ENCODE results near the gene SNX9. TPM values are rescaled to one million over a fixed set of nuclear protein-coding genes. Genes with fewer than 3 reads are reported as not detected.

SNX9 gene
- total and polyA plus RNA-seq, 7 donors: 42.6 to 72.6 (median 63.0) TPM

DNA sequence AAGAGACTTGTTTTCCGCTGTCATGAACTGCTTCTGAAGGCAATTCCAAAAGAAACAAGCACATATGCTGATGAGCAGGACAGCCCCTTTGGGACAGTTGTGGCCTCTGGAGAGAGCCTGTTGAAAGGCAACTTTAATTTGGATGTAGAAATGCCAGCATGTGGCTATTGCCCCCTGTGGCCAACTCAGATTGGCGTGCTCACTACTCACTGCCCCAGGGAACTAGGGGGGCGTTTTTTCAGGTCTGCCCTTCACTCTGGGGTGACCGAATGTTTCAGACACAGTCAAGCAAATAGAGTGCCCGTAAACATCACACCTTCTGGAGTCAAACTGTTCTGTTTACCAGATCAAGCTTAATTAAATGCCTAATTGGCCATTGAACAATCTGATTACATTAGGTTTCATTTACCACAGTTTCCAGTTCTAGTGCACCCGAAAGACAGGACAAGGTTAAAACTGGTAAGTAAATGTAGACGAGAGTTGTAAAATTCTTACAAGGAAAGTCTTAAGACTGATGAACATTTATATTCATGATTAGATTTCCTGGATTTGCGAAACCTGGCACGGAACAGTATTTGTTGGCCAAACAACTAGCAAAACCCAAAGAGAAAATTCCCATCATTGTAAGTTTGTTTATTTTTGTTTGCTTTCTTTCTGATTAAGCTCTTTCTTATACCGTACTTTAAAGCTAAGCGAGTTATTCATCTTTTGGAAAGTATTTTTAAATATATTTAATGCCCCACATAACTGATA is 82.7 kb downstream of the SNX9 start:
- no peak for DNase-seq
- Histone ChIP-seq H3K27me3 (no peaks in the 10 kb centered on the region), H3K4me1 (no peaks in the 10 kb centered on the region), H3K27ac (no peak overlapping the region), H3K9me3 (no peaks in the 10 kb centered on the region), H3K4me3 (no peak overlapping the region), H3K36me3 (peaks cover 0 to 84% (median 22%) of the 10 kb centered on the region in 4 donors)
- TF ChIP-seq POLR2AphosphoS5 (IDR thresholded peaks at IDR 0.05): no peak
- TF ChIP-seq POLR2A (IDR thresholded peaks at IDR 0.05): no peak
- no peak for TF ChIP-seq EP300 (IDR thresholded peaks at IDR 0.05)
- TF ChIP-seq, protein P1, sequence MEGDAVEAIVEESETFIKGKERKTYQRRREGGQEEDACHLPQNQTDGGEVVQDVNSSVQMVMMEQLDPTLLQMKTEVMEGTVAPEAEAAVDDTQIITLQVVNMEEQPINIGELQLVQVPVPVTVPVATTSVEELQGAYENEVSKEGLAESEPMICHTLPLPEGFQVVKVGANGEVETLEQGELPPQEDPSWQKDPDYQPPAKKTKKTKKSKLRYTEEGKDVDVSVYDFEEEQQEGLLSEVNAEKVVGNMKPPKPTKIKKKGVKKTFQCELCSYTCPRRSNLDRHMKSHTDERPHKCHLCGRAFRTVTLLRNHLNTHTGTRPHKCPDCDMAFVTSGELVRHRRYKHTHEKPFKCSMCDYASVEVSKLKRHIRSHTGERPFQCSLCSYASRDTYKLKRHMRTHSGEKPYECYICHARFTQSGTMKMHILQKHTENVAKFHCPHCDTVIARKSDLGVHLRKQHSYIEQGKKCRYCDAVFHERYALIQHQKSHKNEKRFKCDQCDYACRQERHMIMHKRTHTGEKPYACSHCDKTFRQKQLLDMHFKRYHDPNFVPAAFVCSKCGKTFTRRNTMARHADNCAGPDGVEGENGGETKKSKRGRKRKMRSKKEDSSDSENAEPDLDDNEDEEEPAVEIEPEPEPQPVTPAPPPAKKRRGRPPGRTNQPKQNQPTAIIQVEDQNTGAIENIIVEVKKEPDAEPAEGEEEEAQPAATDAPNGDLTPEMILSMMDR (IDR thresholded peaks at IDR 0.05): no peak
- intact Hi-C loops (cut with DNase I): no loop called here
- 89 to 92% methylated on average over 11 of the region's 11 CpGs for WGBS, 2 donors

DNA sequence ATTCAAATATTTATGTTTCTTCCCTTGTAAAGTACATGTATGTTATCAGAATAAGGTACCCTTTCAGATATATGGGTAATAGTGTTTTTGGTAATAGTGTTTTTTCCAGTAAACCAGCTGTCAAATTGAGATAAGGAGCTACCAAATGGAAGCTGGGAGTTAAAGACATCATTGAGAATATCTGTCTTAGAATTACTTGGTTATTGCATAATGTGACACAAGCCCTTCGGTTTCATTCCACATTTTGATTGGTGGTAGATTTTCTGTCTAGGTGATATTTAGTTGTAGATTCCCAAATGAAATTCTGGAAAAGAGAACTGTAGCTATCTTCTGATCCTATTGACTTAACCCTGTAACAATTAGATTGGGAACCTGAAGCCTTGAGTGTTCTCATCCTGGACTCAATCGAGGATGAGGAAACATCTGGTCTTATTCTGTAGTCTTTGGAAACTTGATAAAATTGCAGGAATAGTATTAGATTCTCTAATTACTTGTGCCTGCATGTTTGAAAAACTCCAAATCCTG is 83.6 kb downstream of the SNX9 start:
- intact Hi-C loops (cut with DNase I): no loop called here
- H3K36me3 ChIP-seq: peaks cover 0 to 80% (median 22%) of the 10 kb centered on the region in 4 donors
- TF ChIP-seq POLR2AphosphoS5 (IDR thresholded peaks at IDR 0.05) (peak in 1 of 4 donors; percentile 9), POLR2A (IDR thresholded peaks at IDR 0.05) (no peak)
- WGBS, 2 donors: 89 to 91% methylated on average over 2 of the region's 2 CpGs
- H3K27me3 ChIP-seq: no peaks in the 10 kb centered on the region
- peaks cover 0 to 8% (median 3%) of the 10 kb centered on the region in 4 donors for H3K4me1 ChIP-seq
- H3K27ac ChIP-seq: no peak overlapping the region
- no peaks in the 10 kb centered on the region for H3K9me3 ChIP-seq
- no peak overlapping the region for H3K4me3 ChIP-seq
- DNase-seq: no peak

DNA sequence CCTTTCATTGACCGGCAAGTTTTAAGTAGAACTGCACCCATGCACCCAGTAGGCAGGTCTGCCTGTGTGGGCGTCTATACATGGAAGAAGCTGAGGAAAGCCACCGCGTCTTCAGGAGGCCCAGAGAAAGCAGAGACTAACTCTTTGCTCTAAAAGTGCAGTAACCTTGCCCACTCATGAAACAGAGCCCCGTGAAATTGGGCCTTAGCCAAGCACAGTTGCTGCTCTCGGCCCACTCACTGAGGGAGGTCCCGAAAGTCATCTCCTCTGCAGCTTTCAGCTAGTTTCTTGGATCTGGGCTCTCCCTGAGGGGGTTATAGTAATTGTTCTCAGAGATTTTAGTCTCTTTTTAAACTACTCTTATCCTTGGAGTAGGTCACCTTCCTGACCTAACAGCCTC is 84.6 kb downstream of the SNX9 start:
- TF ChIP-seq, protein P1 (IDR thresholded peaks at IDR 0.05): no peak
- TF ChIP-seq EP300 (IDR thresholded peaks at IDR 0.05) (no peak), POLR2AphosphoS5 (IDR thresholded peaks at IDR 0.05) (no peak), POLR2A (IDR thresholded peaks at IDR 0.05) (no peak)
- H3K27ac ChIP-seq: no peak overlapping the region
- no peak for DNase-seq
- peaks cover 0 to 70% (median 21%) of the 10 kb centered on the region in 4 donors for H3K36me3 ChIP-seq
- H3K4me1 ChIP-seq: peaks cover 0 to 18% (median 7%) of the 10 kb centered on the region in 4 donors
- intact Hi-C loops (cut with DNase I): no loop called here
- WGBS, 2 donors: 92 to 96% methylated on average over 7 of the region's 7 CpGs
- H3K27me3 ChIP-seq: no peaks in the 10 kb centered on the region
- no peaks in the 10 kb centered on the region for H3K9me3 ChIP-seq
- H3K4me3 ChIP-seq: no peak overlapping the region

DNA sequence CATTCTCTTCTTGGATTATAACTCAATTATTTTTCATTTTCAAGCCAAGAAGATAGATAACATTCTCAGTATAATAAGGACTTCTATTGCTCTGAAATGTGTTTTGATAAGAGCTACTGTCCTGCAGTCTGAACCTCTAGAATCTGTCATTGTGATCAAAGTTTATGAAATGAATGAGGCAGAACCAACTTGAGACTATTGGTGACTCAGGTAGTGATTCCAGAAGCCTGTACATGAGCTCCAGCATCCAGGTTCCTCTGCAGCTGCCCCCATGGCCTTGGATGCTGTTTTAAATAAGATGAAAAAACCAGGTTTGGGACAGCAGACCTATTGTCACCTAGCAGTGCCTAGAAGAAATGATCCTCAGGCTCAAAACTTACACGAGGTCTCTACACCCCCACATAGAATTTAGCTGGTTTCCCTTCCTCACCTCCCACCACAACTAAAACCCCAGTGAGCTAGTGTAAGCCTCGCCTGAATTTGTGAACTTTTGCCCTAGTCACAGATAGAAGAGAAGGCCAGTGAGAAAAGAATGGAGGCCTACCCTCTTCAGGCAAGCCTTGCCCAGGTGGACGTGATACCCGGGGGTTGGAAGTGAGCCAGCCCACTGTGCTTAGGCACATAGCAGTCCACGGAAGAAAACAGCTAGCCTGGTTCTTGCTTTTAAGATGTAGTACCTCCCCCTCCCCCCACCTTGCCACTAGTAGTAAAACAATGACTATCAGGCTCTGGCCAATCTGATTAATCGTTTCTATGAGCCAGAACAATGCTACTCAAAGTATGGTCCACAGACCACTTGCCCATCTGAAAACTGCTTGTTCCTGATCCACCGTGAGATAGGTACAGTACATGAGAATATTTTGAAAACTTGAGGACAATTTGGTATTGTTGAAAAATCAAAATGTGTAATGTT is 85.6 kb downstream of the SNX9 start:
- TF ChIP-seq POLR2A (IDR thresholded peaks at IDR 0.05) (no peak), POLR2AphosphoS5 (IDR thresholded peaks at IDR 0.05) (no peak), EP300 (IDR thresholded peaks at IDR 0.05) (no peak)
- TF ChIP-seq, protein P1 (IDR thresholded peaks at IDR 0.05): no peak
- DNase-seq: no peak
- Histone ChIP-seq H3K36me3 (peaks cover 0 to 67% (median 18%) of the 10 kb centered on the region in 4 donors), H3K27me3 (no peaks in the 10 kb centered on the region), H3K4me1 (peaks cover 0 to 18% (median 7%) of the 10 kb centered on the region in 4 donors), H3K4me3 (no peak overlapping the region), H3K27ac (no peak overlapping the region), H3K9me3 (no peaks in the 10 kb centered on the region)
- intact Hi-C loops (cut with DNase I): no loop called here
- 75 to 79% methylated on average over 7 of the region's 7 CpGs for WGBS, 2 donors

GRCh38 chr6:157909282-157909664 is 86.2 kb downstream of the SNX9 start:
- TF ChIP-seq EP300 (IDR thresholded peaks at IDR 0.05) (no peak), POLR2AphosphoS5 (IDR thresholded peaks at IDR 0.05) (no peak), POLR2A (IDR thresholded peaks at IDR 0.05) (no peak)
- intact Hi-C loops (cut with DNase I): no loop called here
- peaks cover 0 to 18% (median 7%) of the 10 kb centered on the region in 4 donors for H3K4me1 ChIP-seq
- H3K4me3 ChIP-seq: no peak overlapping the region
- no peak for DNase-seq
- H3K27ac ChIP-seq: no peak overlapping the region
- H3K36me3 ChIP-seq: peaks cover 0 to 68% (median 17%) of the 10 kb centered on the region in 4 donors
- WGBS, 2 donors: 87 to 92% methylated on average over 3 of the region's 3 CpGs
- no peaks in the 10 kb centered on the region for H3K9me3 ChIP-seq
- no peaks in the 10 kb centered on the region for H3K27me3 ChIP-seq
